NB4 (cell line): ENCODE data around the gene KBTBD13.

Experiments
- MYC ChIP-seq: IDR thresholded peaks from 2 replicates; pipeline ENCODE4 v1.6.1; 2011; ENCODE audit warnings: low read depth, low read length
- POLR2A ChIP-seq: IDR thresholded peaks from 2 replicates; pipeline ENCODE4 v1.6.1; 2011; ENCODE audit warnings: mild to moderate bottlenecking; ENCODE audit not compliant: insufficient read length; ENCODE audit errors: extremely low read depth
- TF ChIP-seq, protein P1 (sequence below): IDR thresholded peaks from one replicate; pipeline ENCODE4 v1.5.1; 2012; ENCODE audit warnings: low read depth, low read length
- TF ChIP-seq, protein P2 (sequence below): IDR thresholded peaks from 2 replicates; pipeline ENCODE4 v1.6.1; 2011; ENCODE audit warnings: low read depth, low read length

DNA sequence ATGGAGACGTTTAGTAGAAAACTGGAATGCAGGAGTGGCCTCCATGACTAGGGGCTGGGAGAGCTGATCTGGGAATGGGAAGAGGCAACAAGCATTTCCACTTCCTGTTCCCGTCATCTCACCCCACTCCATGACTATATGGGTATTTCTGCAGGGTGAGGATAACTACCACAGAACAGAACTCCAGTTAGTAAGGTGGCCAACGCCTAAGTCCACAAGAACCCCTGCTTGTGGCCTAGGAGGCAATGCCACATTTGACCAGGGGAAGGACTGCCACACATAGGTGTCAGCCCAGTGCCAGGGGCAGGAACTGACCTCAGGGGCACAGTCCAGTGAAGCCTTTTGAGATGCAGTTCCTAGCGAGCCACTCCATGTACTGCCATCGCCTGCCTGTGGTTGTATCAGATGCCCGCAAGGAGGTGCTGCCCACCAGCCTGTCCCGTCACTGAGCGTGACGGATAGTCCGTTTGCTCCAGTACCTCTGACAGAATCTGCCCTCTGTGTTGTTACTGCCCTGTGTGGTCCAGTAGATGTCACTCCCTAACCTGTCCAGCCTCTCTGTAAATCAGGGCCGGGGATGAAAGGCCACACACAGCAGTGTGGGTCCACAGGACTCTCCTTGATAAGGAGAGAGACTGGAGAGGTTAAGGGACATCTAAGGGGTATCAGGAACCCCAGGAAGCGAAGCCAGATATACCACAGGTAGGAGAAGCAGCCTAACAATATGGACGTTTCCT is 43.6 kb upstream of the KBTBD13 start:
- TF ChIP-seq, protein P1, sequence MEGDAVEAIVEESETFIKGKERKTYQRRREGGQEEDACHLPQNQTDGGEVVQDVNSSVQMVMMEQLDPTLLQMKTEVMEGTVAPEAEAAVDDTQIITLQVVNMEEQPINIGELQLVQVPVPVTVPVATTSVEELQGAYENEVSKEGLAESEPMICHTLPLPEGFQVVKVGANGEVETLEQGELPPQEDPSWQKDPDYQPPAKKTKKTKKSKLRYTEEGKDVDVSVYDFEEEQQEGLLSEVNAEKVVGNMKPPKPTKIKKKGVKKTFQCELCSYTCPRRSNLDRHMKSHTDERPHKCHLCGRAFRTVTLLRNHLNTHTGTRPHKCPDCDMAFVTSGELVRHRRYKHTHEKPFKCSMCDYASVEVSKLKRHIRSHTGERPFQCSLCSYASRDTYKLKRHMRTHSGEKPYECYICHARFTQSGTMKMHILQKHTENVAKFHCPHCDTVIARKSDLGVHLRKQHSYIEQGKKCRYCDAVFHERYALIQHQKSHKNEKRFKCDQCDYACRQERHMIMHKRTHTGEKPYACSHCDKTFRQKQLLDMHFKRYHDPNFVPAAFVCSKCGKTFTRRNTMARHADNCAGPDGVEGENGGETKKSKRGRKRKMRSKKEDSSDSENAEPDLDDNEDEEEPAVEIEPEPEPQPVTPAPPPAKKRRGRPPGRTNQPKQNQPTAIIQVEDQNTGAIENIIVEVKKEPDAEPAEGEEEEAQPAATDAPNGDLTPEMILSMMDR, result peak; percentile 64
- TF ChIP-seq, protein P2, sequence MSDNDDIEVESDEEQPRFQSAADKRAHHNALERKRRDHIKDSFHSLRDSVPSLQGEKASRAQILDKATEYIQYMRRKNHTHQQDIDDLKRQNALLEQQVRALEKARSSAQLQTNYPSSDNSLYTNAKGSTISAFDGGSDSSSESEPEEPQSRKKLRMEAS, result no peak
- no peak for TF ChIP-seq POLR2A
- no peak for TF ChIP-seq MYC
